Motor neuron (in vitro differentiated cells): ENCODE results near the gene PACRG. TPM values are rescaled to one million over a fixed set of nuclear protein-coding genes. Genes with fewer than 3 reads are reported as not detected.

Source experiments
- ATAC-seq, 8 experiments: fragments of 200-7000 bp; cut with Tn5 transposase; replicated peaks in 6 of 8; 2 replicates each; pipeline ENCODE4 v1.8.0; 2021; ENCODE audit warnings: mild to moderate bottlenecking in 8 of 8, moderate library complexity in 8 of 8
- H3K27ac ChIP-seq, 2 donors: fragments of 250-450 bp; sonication (Bioruptor Pico); 2 replicates each; pipeline ENCODE4 v1.9.0; 2021; ENCODE audit warnings: antibody characterized with exemption in 2 of 2, mild to moderate bottlenecking in 2 of 2, moderate library complexity in 1 of 2
- H3K4me1 ChIP-seq, 2 donors: fragments of 250-450 bp; sonication (Bioruptor Pico); replicated peaks in 1 of 2; 2 replicates each; pipeline ENCODE4 v1.6.1; 2021; ENCODE audit warnings: antibody characterized with exemption in 2 of 2, mild to moderate bottlenecking in 2 of 2, moderate library complexity in 1 of 2
- H3K4me3 ChIP-seq, 5 donors: fragments of 250-450 bp; sonication (Bioruptor Pico); 2 replicates each; pipeline ENCODE4 v1.9.0; 2021; ENCODE audit warnings: antibody characterized with exemption in 5 of 5, mild to moderate bottlenecking in 5 of 5, moderate library complexity in 4 of 5
- WGBS, 10 experiments: fragments of 450-650 bp; shearing (Covaris generic); methylation state at CpG; one replicate each; pipeline ENCODE4 v1.0.0; 2022; 5-methylcytosine and 5-hydroxymethylcytosine counted together
- in situ Hi-C, 9 experiments: fragments of 400-800 bp; cut with MboI; loops; one replicate each; pipeline ENCODE4 v1.15.0; 2021; ENCODE audit warnings: low sequenced_read_pairs in 9 of 9, low pct_unique_long_range_greater_than_20kb in 2 of 9; ENCODE audit not compliant: unreplicated experiment in 9 of 9
- total RNA-seq, 8 experiments: library from RNA; unstranded; fragments of 300-600 nt; gene quantifications; 2 replicates each; pipeline versions ENCODE4 v1.2.3 to v1.2.4, GENCODE V29; 2022

Gene PACRG
- total RNA-seq, 8 experiments from 2014 or later: 4.7 to 47.9 (median 11.9) TPM; not detected in 3

GRCh38 chr6:163188746-163189145, 461.0 kb downstream of the PACRG start:
- in situ Hi-C loops: loop anchor here in 1 of 9 experiments (25.0 kb wide), 2 partner anchors 224 to 374 kb away; partner anchors contain the start of gene QKI
- WGBS, 10 experiments: 40 to 83% (median 75%) methylated on average over 2 to 6 of the region's 6 CpGs
- H3K4me1 ChIP-seq: peaks cover 24 to 26% of the 10 kb centered on the region in 2 donors
- H3K27ac ChIP-seq: no peak overlapping the region
- no peak for ATAC-seq
- H3K4me3 ChIP-seq: no peak overlapping the region

- 57 to 100% (median 94%) methylated on average over 1 to 7 of the region's 7 CpGs; no CpG with 5 or more reads in 1 of the 10 experiments for WGBS, 10 experiments
- no peak for ATAC-seq
These were observed 461.8 kb downstream of the PACRG start for GRCh38 chr6:163189609-163190008.

GRCh38 chr6:163190786-163191185, 463.0 kb downstream of the PACRG start:
- WGBS, 10 experiments: 32 to 100% (median 91%) methylated on average over 1 to 4 of the region's 4 CpGs
- Histone ChIP-seq H3K4me1 (peaks cover 18 to 21% of the 10 kb centered on the region in 2 donors), H3K27ac (no peak overlapping the region), H3K4me3 (no peak overlapping the region)
- in situ Hi-C loops: loop anchor here in 1 of 9 experiments (25.0 kb wide), 2 partner anchors 222 to 372 kb away; partner anchors contain the start of gene QKI
- no peak for ATAC-seq

More at GRCh38 chr6:163189609-163190008, 461.8 kb downstream of the PACRG start:
- in situ Hi-C loops: loop anchor here in 1 of 9 experiments (25.0 kb wide), 2 partner anchors 223 to 373 kb away; partner anchors contain the start of gene QKI
- Histone ChIP-seq H3K4me3 (no peak overlapping the region), H3K4me1 (peaks cover 23 to 24% of the 10 kb centered on the region in 2 donors), H3K27ac (no peak overlapping the region)

- H3K4me3 ChIP-seq: no peak overlapping the region
- peaks cover 11 to 15% of the 10 kb centered on the region in 2 donors for H3K4me1 ChIP-seq
- 0 to 90% (median 71%) methylated on average over 1 to 5 of the region's 7 CpGs for WGBS, 10 experiments
- H3K27ac ChIP-seq: peak overlapping the region in 1 of 2 donors; percentile 39
- peak in 5 of 8 experiments; percentile 44 to 64 (median 58) for ATAC-seq
- in situ Hi-C loops: loop anchor here in 1 of 9 experiments (25.0 kb wide), 2 partner anchors 220 to 370 kb away; partner anchors contain the start of gene QKI
These were observed 464.1 kb downstream of the PACRG start for GRCh38 chr6:163191704-163192537.

- WGBS, 10 experiments: 0 to 100% (median 54%) methylated on average over 1 to 4 of the region's 5 CpGs; no CpG with 5 or more reads in 2 of the 10 experiments
These were observed 464.8 kb downstream of the PACRG start for GRCh38 chr6:163192591-163192990.

DNA sequence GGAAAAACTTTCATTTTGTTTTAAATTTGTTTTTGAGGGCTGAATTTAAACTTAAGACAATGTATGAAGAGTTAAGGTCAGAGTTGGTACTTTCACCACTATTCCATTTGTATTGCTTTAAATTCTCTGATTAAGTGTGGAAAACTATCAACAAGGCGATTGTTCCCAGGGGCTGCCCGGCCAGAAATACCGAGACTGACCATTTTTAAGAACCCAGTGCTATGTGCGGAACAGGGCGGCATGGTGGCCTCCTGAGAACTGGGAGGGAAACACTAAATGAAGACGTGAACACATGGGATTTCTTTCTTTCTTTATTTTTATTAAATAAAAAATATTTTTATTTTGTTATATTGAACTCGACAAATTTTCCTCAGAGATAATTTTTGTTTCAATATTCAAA, 465.6 kb downstream of the PACRG start:
- in situ Hi-C loops: loop anchor here in 1 of 9 experiments (25.0 kb wide), 2 partner anchors 219 to 369 kb away; partner anchors contain the start of gene QKI
- ATAC-seq: no peak
- Histone ChIP-seq H3K4me1 (peaks cover 10 to 15% of the 10 kb centered on the region in 2 donors), H3K4me3 (no peak overlapping the region), H3K27ac (no peak overlapping the region)
- WGBS, 10 experiments: 41 to 100% (median 90%) methylated on average over 1 to 7 of the region's 7 CpGs

More at GRCh38 chr6:163192591-163192990, 464.8 kb downstream of the PACRG start:
- Histone ChIP-seq H3K4me3 (no peak overlapping the region), H3K27ac (no peak overlapping the region), H3K4me1 (peaks cover 11 to 15% of the 10 kb centered on the region in 2 donors)
- ATAC-seq: no peak
- in situ Hi-C loops: loop anchor here in 1 of 9 experiments (25.0 kb wide), 2 partner anchors 220 to 370 kb away; partner anchors contain the start of gene QKI

DNA sequence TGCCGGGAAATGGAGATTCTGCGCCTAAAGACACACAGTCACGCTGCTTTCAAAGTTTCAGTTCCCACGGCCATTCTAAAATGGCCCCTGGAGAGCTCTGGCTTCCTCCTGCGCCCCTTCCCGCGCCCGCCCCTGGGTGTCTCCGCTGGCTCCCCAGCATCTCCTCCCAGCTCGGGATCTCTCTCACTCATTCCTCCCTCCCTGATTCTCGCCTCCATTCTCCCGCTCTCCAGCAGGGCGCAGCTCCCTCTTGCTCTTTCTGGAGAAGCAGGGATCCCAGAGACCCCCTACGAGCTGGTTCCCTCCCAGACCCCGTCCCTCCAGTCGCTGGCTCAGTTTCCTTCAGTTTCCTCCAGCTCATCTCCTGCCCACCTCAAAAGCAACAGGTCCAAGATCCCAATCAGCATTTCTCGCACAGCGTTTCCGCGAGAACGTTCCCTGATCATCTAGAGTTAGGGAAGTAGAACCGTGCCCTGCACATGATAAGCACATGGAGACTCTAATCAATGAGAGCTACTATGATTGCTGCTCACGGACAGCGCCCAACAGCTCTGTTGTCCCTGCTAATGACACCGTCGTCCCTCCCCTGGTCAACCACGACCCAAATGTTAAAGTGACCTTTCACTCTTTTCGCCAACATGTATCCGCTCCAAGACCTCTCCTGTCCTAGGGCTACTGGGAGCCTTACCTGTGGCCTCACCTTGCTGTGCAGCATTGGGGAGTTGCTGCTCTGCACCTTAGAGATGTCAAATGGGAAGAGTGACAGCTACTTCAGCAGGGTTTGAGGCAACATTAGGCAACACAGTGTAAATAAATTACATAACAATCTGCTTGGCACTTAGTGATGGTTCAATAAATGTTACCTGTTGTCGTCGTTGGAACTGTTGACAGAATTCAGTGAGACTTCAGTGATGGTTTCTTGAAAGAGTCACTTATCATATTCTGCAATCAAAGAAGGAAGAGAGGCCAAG, 468.2 kb downstream of the PACRG start:
- peaks cover 8 to 9% of the 10 kb centered on the region in 2 donors for H3K4me1 ChIP-seq
- H3K4me3 ChIP-seq: no peak overlapping the region
- 36 to 100% (median 89%) methylated on average over 1 to 8 of the region's 31 CpGs; no CpG with 5 or more reads in 1 of the 10 experiments for WGBS, 10 experiments
- in situ Hi-C loops: loop anchor here in 1 of 9 experiments (25.0 kb wide), 2 partner anchors 216 to 366 kb away; partner anchors contain the start of gene QKI
- ATAC-seq: no peak
- no peak overlapping the region for H3K27ac ChIP-seq

GRCh38 chr6:163197839-163198238, 470.1 kb downstream of the PACRG start:
- in situ Hi-C loops: loop anchor here in 1 of 9 experiments (25.0 kb wide), 2 partner anchors 214 to 364 kb away; partner anchors contain the start of gene QKI
- no peak overlapping the region for H3K4me3 ChIP-seq
- no peak overlapping the region for H3K27ac ChIP-seq
- ATAC-seq: no peak
- 38 to 100% (median 84%) methylated on average over 1 to 3 of the region's 3 CpGs; no CpG with 5 or more reads in 2 of the 10 experiments for WGBS, 10 experiments
- H3K4me1 ChIP-seq: peaks cover 0 to under 1% of the 10 kb centered on the region in 2 donors

DNA sequence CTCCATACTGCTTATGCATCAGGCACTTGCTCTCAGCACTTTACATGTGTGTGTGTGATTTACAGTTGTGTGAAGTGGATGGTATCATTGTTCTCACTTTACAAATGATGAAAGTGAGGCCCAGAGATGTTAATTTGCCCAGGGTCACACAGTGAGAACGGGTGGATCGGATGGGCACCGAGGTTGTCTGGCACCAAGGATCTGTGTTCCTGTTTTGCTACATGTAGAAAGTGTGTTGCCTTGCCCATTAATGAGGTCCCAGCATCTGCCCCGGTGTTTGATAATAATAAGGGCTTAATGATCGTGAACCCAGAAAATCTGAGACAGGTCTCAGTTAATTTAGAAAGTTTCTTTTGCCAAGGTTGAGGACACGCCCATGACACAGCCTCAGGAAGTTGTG, 470.6 kb downstream of the PACRG start:
- Histone ChIP-seq H3K27ac (no peak overlapping the region), H3K4me1 (no peaks in the 10 kb centered on the region), H3K4me3 (no peak overlapping the region)
- ATAC-seq: no peak
- in situ Hi-C loops: loop anchor here in 1 of 9 experiments (25.0 kb wide), 2 partner anchors 214 to 364 kb away; partner anchors contain the start of gene QKI
- WGBS, 10 experiments: 35 to 100% (median 89%) methylated on average over 1 to 6 of the region's 6 CpGs; no CpG with 5 or more reads in 2 of the 10 experiments

- ATAC-seq: no peak
- Histone ChIP-seq H3K27ac (no peak overlapping the region), H3K4me1 (no peaks in the 10 kb centered on the region), H3K4me3 (no peak overlapping the region)
- WGBS, 10 experiments: 17 to 90% (median 68%) methylated on average over 1 to 2 of the region's 4 CpGs; no CpG with 5 or more reads in 4 of the 10 experiments
- in situ Hi-C loops: loop anchor here in 1 of 9 experiments (25.0 kb wide), 2 partner anchors 213 to 363 kb away; partner anchors contain the start of gene QKI
These were observed 471.6 kb downstream of the PACRG start for GRCh38 chr6:163199371-163199770.

GRCh38 chr6:163200289-163200688, 472.5 kb downstream of the PACRG start:
- no peak overlapping the region for H3K27ac ChIP-seq
- H3K4me1 ChIP-seq: no peaks in the 10 kb centered on the region
- in situ Hi-C loops: no loop called here
- no peak for ATAC-seq
- no peak overlapping the region for H3K4me3 ChIP-seq
- WGBS, 10 experiments: 55 to 98% (median 84%) methylated on average over 1 to 10 of the region's 11 CpGs; no CpG with 5 or more reads in 1 of the 10 experiments

- in situ Hi-C loops: no loop called here
- no peaks in the 10 kb centered on the region for H3K4me1 ChIP-seq
- 40 to 95% (median 80%) methylated on average over 2 to 8 of the region's 8 CpGs; no CpG with 5 or more reads in 2 of the 10 experiments for WGBS, 10 experiments
- ATAC-seq: no peak
- no peak overlapping the region for H3K27ac ChIP-seq
- no peak overlapping the region for H3K4me3 ChIP-seq
These were observed 472.9 kb downstream of the PACRG start for GRCh38 chr6:163200694-163201093.
